Superior temporal gyrus (tissue), 1 donor: ENCODE data around the gene SMYD3.
A peak's percentile ranks its signal among the peaks of the same experiment; 100 is the strongest.

Source experiments
- DNase-seq: peaks from one replicate; pipeline ENCODE4 v3.0.0-alpha.2; 2016; ENCODE audit errors: extremely low spot score

Gene SMYD3

DNA sequence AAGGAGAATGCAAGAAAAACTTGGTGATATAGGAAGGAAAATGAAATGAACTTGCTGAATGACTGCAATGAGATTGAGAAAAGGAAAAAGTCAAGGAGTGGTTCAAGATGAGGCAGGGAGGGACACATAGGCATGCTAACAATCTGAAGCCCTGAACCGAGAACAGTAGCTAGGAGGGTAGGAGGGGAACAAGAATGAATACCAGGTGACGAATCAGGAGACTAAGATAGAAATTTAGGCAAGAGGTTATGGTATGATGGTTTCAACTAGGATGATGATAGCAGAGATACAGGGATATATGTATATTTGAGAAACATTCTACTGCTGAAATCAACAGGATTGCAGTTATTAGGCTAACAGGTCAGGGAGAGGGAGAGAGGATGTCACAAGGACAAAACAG is 44.1 kb downstream of the SMYD3 start:
- no peak for DNase-seq

DNA sequence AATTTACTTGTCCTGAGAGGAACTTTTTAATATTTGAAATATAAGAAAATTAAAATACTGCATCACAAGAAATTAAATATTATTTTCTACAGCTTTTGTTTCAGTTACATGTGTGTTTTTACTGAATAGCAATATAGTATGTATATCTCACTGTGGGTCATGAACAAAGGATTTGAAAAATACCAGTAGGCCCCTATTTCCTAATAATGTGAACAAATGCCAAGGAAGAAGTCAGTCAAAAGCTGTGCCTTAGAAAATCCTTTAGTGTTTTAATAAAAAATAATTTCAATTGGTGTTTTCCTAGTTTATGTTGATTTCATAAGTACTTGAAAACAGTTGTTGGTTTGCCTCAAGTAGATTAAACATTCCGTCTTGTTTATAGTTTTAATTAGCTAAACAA is 46.7 kb downstream of the SMYD3 start:
- DNase-seq: no peak

DNA sequence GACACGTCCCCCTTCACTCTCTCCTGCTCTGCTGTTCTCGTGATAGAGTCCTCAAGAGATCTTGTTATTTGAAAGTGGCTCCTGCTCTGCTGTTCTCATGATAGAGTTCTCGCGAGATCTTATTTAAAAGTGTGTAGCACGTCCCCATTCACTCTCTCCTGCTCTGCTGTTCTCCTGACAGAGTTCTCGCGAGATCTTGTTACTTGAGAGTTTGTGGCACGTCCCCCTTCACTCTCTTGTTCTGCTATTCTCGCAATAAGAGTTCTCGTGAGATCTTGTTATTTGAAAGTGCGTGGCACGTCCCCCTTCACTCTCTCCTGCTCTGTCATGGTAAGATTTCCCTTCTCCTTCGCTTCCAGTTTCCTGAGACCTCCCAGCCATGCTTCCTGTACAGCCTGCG is 47.9 kb downstream of the SMYD3 start:
- DNase-seq: no peak

GRCh38 chr1:246455476-246455875 is 51.6 kb downstream of the SMYD3 start:
- no peak for DNase-seq

DNA sequence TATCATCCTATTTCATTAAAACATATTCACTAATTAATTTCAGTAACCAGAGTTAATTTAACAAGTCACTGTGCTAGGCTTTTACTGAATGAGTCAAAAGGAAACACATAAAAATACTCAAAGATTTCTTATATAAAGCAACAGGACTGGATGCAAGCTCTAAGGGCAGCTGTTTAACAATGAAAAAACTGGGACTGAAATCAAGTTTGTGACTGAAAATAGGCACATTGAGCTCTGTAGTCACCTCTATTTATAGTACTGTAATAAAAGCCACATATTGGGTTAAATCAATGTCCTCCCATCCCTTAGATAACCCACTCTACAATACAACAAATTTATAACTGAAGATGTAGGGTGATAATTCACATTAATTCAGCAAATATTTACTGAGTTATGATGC is 52.4 kb downstream of the SMYD3 start:
- DNase-seq: no peak

DNA sequence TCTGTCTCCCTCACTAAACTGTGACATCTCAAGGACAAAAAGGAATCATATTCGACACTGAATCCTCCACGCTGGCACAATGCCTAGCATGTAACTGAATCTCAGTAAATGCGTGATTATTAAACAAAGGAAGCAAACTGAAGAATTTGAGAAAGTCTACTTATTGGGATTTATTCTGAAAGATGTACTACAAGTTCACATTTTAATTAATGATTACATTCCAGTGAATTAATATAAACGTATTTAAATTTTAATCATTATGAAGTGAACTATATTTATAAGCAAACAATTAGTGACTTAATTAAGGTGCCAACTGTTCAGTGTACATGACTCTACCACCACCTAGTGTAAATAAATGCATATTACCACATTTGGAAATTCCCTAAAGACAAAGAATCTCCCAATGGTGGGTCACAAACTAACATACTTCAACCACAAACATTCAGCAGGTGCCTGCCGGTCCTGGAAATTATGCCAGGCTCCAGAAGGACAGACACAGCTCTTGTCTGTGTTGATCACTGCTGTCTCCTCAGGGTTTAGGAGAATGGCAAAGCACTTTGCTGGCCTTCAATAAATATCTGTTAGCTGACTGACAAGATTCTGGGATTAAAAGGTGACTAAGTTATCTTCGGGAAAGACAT is 56.3 kb downstream of the SMYD3 start:
- DNase-seq: peak; percentile 64

DNA sequence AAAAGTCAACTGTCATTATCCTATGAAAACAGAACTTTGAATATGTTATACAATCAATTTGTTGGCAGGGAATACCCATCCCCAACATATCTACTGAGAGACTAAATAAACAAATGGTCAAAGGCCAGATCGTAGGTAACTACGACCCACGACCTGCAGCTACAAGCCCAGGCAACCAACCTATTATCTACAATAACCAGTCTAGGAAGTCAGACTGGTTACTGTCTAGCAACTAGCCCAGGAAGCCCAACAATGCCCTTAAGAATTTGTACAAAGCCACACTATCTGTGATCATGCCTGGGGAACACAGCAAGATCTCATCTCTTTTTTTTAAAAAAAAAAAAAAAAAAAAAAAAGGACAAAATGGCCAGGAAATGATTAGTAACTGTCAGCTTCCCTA is 58.7 kb downstream of the SMYD3 start:
- no peak for DNase-seq

- no peak for DNase-seq
Observed at GRCh38 chr1:246447501-246447900, 59.6 kb downstream of the SMYD3 start.

DNA sequence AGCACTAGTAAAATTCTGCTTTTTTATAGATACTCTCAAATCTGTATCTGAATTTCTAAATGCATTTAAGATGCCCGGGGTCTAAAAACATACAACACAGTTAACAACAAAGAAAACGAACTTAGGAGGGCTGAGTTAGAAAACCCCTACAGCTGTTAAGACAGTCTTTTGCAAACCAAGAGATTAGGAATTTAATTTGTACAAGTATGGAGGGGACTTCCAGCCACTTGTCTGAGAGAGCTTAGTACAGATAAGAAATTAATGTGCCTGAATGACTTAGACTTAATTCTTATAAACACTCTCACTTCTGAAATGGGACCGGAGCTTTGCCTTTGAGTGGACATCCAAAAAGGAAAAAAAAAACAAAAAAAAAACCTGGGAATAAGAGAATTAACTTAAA is 61.6 kb downstream of the SMYD3 start:
- no peak for DNase-seq

GRCh38 chr1:246444617-246445016 is 62.5 kb downstream of the SMYD3 start:
- no peak for DNase-seq

GRCh38 chr1:246437961-246438360 is 69.1 kb downstream of the SMYD3 start:
- DNase-seq: no peak

- no peak for DNase-seq
Observed at GRCh38 chr1:246435421-246436041, 71.5 kb downstream of the SMYD3 start.

GRCh38 chr1:246434335-246434734 is 72.7 kb downstream of the SMYD3 start:
- no peak for DNase-seq

DNA sequence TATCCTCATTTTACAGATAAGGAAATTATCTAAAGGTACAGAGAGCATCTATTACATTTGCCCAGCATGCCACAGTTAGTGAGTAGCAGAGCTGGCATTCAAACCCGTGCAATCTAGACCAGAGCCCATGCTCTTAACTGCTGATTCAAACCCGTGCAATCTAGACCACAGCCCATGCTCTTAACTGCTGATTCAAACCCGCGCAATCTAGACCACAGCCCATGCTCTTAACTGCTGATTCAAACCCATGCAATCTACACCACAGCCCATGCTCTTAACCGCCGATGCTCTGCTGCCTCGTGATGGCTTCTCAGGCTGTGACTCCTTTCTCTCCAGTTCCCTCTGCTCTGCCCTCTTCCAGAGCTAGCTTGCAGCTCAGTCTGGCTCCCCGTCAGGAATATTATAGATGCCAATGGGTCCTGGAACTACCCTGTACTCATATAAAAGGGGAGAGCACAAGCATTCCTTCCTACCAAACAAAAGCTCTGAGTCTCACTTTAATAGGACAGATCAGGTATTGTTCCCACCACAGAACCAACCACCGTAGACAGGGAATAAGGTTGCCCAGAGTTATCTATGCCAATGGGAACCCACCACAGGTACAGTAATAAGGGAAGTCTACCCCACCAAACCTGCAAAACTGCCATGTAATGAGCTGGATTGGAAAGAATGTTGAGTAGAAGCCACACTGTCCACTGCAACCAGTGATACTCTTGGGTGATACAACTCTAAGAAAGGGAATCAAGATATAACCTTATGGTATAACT is 78.4 kb downstream of the SMYD3 start:
- no peak for DNase-seq

GRCh38 chr1:246427611-246428010 is 79.5 kb downstream of the SMYD3 start:
- no peak for DNase-seq

DNA sequence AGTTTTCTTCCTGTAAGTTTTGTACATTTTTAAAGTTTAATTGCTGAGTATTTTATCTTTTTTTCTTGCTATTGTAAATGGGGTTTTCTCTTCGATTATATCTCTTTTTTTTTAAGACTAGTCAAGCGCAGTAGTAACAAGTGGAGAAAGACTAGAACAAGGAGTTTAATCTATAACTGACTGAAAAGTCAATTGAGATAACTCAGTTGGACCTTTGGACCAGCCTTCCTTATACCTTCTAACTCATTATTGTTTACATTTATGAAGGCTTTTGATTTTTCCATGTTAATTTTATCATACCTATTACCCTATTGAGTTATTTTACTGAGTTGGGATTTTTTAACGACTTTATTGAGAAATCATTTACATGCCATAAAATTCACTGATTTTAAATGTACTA is 81.2 kb downstream of the SMYD3 start:
- no peak for DNase-seq

GRCh38 chr1:246425139-246425794 is 81.8 kb downstream of the SMYD3 start:
- DNase-seq: no peak

DNA sequence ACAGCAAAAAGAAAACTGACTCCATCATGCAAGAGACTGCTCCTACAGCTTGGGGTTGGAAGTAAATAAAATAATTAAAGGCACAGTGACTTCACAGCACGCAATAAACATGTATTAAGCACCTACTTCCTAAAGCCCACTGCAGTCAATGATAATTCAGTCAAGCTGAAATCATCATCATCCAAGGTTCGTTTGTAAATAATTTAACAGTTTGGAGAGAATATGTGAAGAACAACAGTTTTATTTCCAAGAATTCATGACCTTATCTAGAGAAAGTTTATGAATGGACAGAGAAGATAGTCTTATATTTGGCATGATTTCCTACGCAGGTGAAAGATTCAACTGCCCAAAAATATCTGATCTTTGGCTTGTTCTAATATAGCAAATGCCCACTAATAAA is 86.8 kb downstream of the SMYD3 start:
- DNase-seq: no peak

GRCh38 chr1:246418565-246419312 is 88.3 kb downstream of the SMYD3 start:
- no peak for DNase-seq

- DNase-seq: no peak
Observed at GRCh38 chr1:246417813-246418564, 89.1 kb downstream of the SMYD3 start.

DNA sequence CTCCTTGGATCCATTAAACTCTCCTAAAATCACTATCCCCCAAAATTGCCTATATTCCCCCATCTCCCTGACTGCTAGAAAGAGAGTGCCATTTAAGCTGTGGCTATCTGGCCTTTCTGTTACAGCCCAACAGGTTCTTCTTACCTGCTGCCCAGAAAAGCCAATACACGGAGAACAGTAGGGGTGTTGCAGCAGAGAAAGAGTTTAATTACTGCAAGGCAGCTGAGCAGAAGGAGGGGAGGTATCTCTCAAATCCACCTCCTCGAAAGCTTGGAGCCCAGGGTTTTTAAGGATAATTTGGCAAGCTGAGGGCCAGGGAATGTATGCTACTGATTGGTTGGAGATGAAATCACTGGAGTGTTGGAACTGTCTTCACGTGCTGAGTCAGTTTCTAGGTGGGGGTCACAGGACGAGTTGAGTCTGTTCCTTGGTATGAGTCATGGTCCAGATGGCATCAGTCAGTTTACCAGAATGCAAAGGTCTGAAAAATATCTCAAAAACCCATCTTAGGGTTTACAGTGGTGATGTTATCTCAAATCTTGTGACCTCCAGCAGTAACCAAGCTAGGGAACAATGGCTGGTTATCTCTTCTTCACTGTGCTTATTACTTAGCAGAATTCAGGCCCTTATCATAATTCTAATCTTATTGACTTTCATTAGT is 89.8 kb downstream of the SMYD3 start:
- no peak for DNase-seq
